Mucosa of stomach (tissue), 1 donor: Measurements from ENCODE around the gene HTT-AS.

Source experiments
- H3K27me3 ChIP-seq: one replicate; pipeline ENCODE4 v1.7.0; 2013; ENCODE audit warnings: mild to moderate bottlenecking, low read length; ENCODE audit not compliant: control insufficient read depth, insufficient read depth
- H3K36me3 ChIP-seq: one replicate; pipeline ENCODE4 v1.7.0; 2013; ENCODE audit warnings: low read length; ENCODE audit not compliant: control insufficient read depth, insufficient read depth
- H3K4me1 ChIP-seq: one replicate; pipeline ENCODE4 v1.7.0; 2013; ENCODE audit warnings: mild to moderate bottlenecking, low read length; ENCODE audit not compliant: control insufficient read depth, insufficient read depth
- H3K4me3 ChIP-seq: one replicate; pipeline ENCODE4 v1.7.0; 2013; ENCODE audit warnings: low read length
- H3K9ac ChIP-seq: one replicate; pipeline ENCODE4 v1.7.0; 2013; ENCODE audit warnings: mild to moderate bottlenecking, low read length, moderate library complexity
- H3K9me3 ChIP-seq: one replicate; pipeline ENCODE4 v1.7.0; 2013; ENCODE audit warnings: mild to moderate bottlenecking, low read length, moderate library complexity; ENCODE audit not compliant: control insufficient read depth
- donor health status: Pancreatic carcinoma.

HTT-AS gene

GRCh38 chr4:3031357-3032082 lies 42.8 kb downstream of the HTT-AS start:
- no peak overlapping the region for H3K4me3 ChIP-seq
- no peaks in the 10 kb centered on the region for H3K36me3 ChIP-seq
- H3K27me3 ChIP-seq: peaks cover 6% of the 10 kb centered on the region
- no peak overlapping the region for H3K9ac ChIP-seq
- no peaks in the 10 kb centered on the region for H3K9me3 ChIP-seq
- peaks cover 13% of the 10 kb centered on the region for H3K4me1 ChIP-seq

DNA sequence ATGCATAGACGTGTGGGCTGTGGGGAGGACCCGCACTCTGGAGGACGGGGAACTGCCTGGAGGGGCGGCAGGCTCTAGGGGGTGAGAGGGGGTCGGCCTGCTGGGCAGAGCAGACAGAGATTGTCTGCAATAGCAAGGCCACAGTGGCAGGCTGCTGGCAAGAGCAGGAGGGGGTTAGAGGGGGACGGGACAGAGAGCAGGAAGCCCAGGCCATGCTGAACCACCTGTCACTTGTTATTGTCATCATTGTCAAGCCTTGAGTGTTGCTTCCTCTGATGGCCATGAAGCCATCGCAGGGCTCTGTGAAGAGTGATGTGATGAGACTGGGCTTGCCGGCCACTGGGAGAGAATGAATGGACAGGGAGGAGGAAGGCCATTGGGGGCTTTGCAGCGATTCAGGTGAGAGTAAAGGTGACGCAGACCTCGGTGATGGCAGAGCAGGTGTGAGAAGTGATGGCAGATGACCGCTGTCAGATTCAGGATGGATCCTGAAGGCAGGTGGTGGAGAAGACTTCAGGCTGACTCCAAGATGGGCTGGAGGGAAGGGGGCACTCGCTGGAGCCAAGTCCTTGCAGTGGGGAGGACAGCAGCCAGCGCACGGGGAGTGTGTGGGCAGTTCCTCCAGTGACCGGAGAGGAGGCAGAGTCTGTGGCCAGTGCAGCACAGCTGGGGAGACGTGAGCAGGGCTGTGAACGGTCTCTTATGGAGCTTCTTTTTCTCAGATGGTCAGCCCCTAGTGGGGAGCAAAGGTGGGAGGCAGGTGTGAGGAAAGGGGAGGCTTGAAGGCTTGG lies 43.6 kb downstream of the HTT-AS start:
- Histone ChIP-seq H3K4me1 (peaks cover 13% of the 10 kb centered on the region), H3K9ac (no peak overlapping the region), H3K9me3 (no peaks in the 10 kb centered on the region), H3K4me3 (no peak overlapping the region), H3K36me3 (no peaks in the 10 kb centered on the region), H3K27me3 (peaks cover 4% of the 10 kb centered on the region)

DNA sequence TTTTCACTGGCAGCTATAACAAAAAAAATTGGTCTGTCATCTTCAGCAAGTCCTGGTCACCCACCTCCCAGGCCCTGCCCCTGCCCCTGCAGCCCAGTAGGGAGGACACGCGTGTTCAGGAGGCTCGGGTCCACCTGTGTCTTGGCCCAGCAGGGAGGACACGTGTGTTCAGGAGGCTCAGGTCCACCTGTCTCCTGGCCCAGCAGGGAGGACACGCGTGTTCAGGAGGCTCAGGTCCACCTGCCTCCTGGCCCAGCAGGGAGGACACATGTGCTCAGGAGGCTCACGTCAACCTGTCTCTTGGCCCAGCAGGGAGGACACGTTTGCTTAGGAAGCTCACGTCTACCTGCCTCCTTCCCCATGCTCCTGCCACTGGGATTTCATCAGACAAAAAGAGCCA lies 44.9 kb downstream of the HTT-AS start:
- no peak overlapping the region for H3K4me3 ChIP-seq
- no peaks in the 10 kb centered on the region for H3K9me3 ChIP-seq
- H3K36me3 ChIP-seq: no peaks in the 10 kb centered on the region
- H3K4me1 ChIP-seq: peaks cover 13% of the 10 kb centered on the region
- H3K27me3 ChIP-seq: peaks cover 4% of the 10 kb centered on the region
- H3K9ac ChIP-seq: no peak overlapping the region

GRCh38 chr4:3026540-3026939 lies 47.8 kb downstream of the HTT-AS start:
- H3K4me1 ChIP-seq: peaks cover 9% of the 10 kb centered on the region
- peaks cover 4% of the 10 kb centered on the region for H3K27me3 ChIP-seq
- H3K4me3 ChIP-seq: no peak overlapping the region
- H3K9ac ChIP-seq: no peak overlapping the region
- no peaks in the 10 kb centered on the region for H3K36me3 ChIP-seq
- no peaks in the 10 kb centered on the region for H3K9me3 ChIP-seq

DNA sequence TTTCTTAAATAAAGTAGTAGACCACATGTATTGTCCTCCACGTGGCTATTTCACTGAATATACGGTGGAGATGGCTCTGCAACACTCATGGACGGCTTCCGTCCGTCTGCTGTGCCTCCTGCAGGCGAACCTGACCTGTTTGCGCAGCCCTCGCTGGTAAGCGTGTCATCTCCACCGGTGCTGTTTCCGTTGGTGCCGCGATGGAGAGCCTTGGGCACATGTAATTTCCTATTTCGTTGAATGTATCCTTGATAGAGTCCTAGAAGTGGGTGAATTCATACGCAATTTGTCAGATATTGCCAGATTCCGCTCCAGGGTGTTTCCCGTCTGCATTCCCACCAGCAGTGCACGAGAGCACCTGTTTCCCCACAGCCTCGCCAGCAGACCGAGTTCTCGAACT lies 48.5 kb downstream of the HTT-AS start:
- no peak overlapping the region for H3K4me3 ChIP-seq
- H3K9me3 ChIP-seq: no peaks in the 10 kb centered on the region
- peaks cover 3% of the 10 kb centered on the region for H3K27me3 ChIP-seq
- no peak overlapping the region for H3K9ac ChIP-seq
- no peaks in the 10 kb centered on the region for H3K36me3 ChIP-seq
- peaks cover 3% of the 10 kb centered on the region for H3K4me1 ChIP-seq

DNA sequence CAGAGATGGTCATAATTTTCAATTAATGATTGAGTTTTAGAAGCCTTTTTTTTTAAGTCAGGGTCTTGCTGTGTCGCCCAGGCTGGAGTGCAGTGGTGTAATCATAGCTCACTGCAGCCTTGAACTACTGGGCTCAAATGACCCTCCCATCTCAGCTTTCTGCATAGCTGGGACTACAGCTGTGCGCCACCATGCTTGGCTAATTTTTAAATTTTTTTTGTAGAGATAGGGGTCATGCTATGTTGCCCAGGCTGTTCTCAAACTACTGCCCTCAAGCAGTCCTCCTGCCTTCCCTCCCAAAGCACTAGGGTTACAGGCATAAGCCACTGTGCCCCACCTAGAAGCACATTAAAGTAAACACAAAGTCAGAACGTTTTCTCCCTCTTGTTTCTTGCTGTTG lies 51.7 kb downstream of the HTT-AS start:
- H3K4me3 ChIP-seq: no peak overlapping the region
- no peaks in the 10 kb centered on the region for H3K27me3 ChIP-seq
- no peaks in the 10 kb centered on the region for H3K36me3 ChIP-seq
- H3K9ac ChIP-seq: no peak overlapping the region
- H3K4me1 ChIP-seq: no peaks in the 10 kb centered on the region
- H3K9me3 ChIP-seq: no peaks in the 10 kb centered on the region

- Histone ChIP-seq H3K9ac (no peak overlapping the region), H3K4me1 (no peaks in the 10 kb centered on the region), H3K36me3 (no peaks in the 10 kb centered on the region), H3K27me3 (no peaks in the 10 kb centered on the region), H3K9me3 (no peaks in the 10 kb centered on the region), H3K4me3 (no peak overlapping the region)
Observed at GRCh38 chr4:3022112-3022511, 52.2 kb downstream of the HTT-AS start.

DNA sequence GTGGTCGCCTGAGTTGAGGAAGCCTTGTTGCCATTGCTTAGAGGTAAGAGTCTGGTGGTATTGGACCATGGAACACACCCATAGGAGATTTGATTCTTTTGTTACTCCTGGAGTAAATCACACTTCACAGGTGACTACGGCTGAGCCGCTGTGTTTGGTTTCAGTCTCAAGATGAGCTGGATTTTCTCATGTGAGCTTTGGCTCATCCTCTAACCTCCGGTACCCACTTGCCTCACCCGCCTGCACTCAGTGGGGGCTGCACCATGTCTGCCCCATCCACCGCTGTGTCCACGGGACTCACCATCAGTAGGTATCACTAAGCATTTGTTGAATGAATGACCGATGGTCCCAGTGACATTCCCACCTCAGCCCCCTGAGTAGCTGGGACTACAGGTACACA lies 52.7 kb downstream of the HTT-AS start:
- H3K9me3 ChIP-seq: no peaks in the 10 kb centered on the region
- no peaks in the 10 kb centered on the region for H3K27me3 ChIP-seq
- no peak overlapping the region for H3K9ac ChIP-seq
- no peak overlapping the region for H3K4me3 ChIP-seq
- no peaks in the 10 kb centered on the region for H3K36me3 ChIP-seq
- no peaks in the 10 kb centered on the region for H3K4me1 ChIP-seq

- H3K9me3 ChIP-seq: no peaks in the 10 kb centered on the region
- H3K4me1 ChIP-seq: no peaks in the 10 kb centered on the region
- no peaks in the 10 kb centered on the region for H3K36me3 ChIP-seq
- H3K27me3 ChIP-seq: no peaks in the 10 kb centered on the region
- H3K4me3 ChIP-seq: no peak overlapping the region
- H3K9ac ChIP-seq: no peak overlapping the region
Observed at GRCh38 chr4:3021127-3021526, 53.2 kb downstream of the HTT-AS start.

DNA sequence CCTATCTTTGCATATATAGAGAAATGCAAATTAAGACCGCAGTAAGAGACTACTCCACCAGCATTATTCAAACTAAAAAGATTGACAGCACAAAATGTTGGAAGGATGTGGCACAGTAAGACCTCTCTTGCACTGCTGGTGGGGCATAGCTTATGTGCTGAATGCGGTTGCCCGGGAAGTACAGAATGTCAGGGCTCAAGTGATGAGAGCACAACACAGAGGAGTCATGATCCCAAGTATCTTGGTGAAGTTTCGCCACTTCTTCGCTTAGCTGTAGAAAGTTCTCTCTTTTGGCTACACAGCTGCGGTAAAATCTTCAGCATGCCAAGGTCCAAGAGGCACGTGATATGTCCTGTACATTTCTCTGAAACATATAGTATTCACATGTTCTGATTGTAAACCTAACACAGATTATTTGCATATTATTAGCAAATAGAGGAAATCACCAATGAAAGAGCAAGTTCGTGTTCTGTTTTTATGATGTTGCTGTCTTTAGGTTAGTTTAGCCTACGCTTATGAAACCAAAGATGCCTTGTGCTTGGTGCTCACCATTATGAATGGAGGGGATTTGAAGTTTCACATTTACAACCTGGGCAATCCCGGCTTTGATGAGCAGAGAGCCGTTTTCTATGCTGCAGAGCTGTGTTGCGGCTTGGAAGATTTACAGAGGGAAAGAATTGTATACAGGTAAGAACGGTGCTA lies 55.0 kb downstream of the HTT-AS start:
- H3K9ac ChIP-seq: no peak overlapping the region
- H3K9me3 ChIP-seq: no peaks in the 10 kb centered on the region
- H3K4me1 ChIP-seq: no peaks in the 10 kb centered on the region
- H3K36me3 ChIP-seq: no peaks in the 10 kb centered on the region
- no peak overlapping the region for H3K4me3 ChIP-seq
- no peaks in the 10 kb centered on the region for H3K27me3 ChIP-seq

DNA sequence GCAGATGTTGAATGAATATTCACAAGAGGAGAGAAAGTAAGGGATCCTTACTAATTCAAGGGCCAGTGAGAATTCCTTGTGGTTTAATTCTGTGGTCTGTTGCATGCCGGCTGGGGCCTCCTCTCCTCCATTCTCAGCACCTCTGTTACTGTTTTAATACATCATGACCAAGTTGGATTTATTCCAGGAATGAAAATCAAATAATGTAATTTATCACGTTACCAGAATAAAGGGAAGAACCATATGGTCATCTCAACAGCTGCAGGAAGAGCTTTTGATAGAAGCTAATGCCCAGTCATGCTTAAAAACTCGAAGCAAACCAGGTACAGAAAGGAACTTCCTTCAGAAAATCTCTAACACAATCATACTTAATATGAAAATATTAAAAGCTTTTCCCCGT lies 56.8 kb downstream of the HTT-AS start:
- Histone ChIP-seq H3K4me3 (no peak overlapping the region), H3K9me3 (no peaks in the 10 kb centered on the region), H3K27me3 (no peaks in the 10 kb centered on the region), H3K9ac (no peak overlapping the region), H3K4me1 (peaks cover 11% of the 10 kb centered on the region), H3K36me3 (no peaks in the 10 kb centered on the region)

GRCh38 chr4:3016961-3017360 lies 57.4 kb downstream of the HTT-AS start:
- peaks cover 15% of the 10 kb centered on the region for H3K4me1 ChIP-seq
- H3K9ac ChIP-seq: no peak overlapping the region
- H3K9me3 ChIP-seq: no peaks in the 10 kb centered on the region
- no peak overlapping the region for H3K4me3 ChIP-seq
- H3K27me3 ChIP-seq: no peaks in the 10 kb centered on the region
- no peaks in the 10 kb centered on the region for H3K36me3 ChIP-seq
